WTC11 (cell line): Measurements from ENCODE around the gene ABHD1. TPM values are rescaled to one million over a fixed set of nuclear protein-coding genes. Genes with fewer than 3 reads are reported as not detected.
A peak's percentile ranks its signal among the peaks of the same experiment; 100 is the strongest.

Source experiments
- ATAC-seq: fragments of 200-7000 bp; cut with Tn5 transposase; 2 replicates; pipeline ENCODE4 v1.10.0; 2021; ENCODE audit warnings: mild to moderate bottlenecking, moderate library complexity
- CTCF ChIA-PET: fragments of 300-600 bp; sonication (Branson Sonifier 250); formaldehyde crosslinking; loops from one replicate; lab custom pipeline; 2021; ENCODE audit warnings: antibody characterized with exemption; lab: Charles Lee
- POLR2A ChIA-PET: fragments of 350-600 bp; sonication (Branson Sonifier 250); formaldehyde crosslinking; loops from one replicate; lab custom pipeline; 2021; ENCODE audit warnings: antibody characterized with exemption; lab: Charles Lee
- DNase-seq: peaks from one replicate; pipeline ENCODE4 v3.0.0; 2021; ENCODE audit warnings: low spot score
- H3K27ac Mint-ChIP-seq: 2 replicates; pipeline ENCODE4 v1.8.0; 2021; ENCODE audit warnings: mixed read lengths
- H3K27me3 Mint-ChIP-seq: 2 replicates; pipeline ENCODE4 v1.8.0; 2021; ENCODE audit warnings: low read depth, mild to moderate bottlenecking, moderate library complexity, mixed read lengths
- H3K36me3 Mint-ChIP-seq: 2 replicates; pipeline ENCODE4 v1.8.0; 2021; ENCODE audit warnings: mixed read lengths
- H3K4me1 Mint-ChIP-seq: 2 replicates; pipeline ENCODE4 v1.8.0; 2022; ENCODE audit warnings: mixed read lengths
- H3K4me3 Mint-ChIP-seq: 2 replicates; pipeline ENCODE4 v1.8.0; 2021; ENCODE audit warnings: mild to moderate bottlenecking, moderate library complexity, mixed read lengths
- H3K9me3 Mint-ChIP-seq: 2 replicates; pipeline ENCODE4 v1.8.0; 2021; ENCODE audit warnings: mixed read lengths
- ARID4B ChIP-seq: sonication (generic); formaldehyde crosslinking; IDR thresholded peaks from 2 replicates; pipeline ENCODE4 v1.8.0; 2023; ENCODE audit warnings: missing genetic modification reagents, mild to moderate bottlenecking, borderline replicate concordance
- ATF6 ChIP-seq: sonication (generic); formaldehyde crosslinking; IDR thresholded peaks from 2 replicates; pipeline ENCODE4 v1.8.1; 2023; ENCODE audit warnings: mild to moderate bottlenecking, missing genetic modification reagents
- CREB1 ChIP-seq: sonication (generic); formaldehyde crosslinking; IDR thresholded peaks from 2 replicates; pipeline ENCODE4 v1.8.0; 2023; ENCODE audit warnings: mild to moderate bottlenecking, missing genetic modification reagents
- E2F4 ChIP-seq: sonication (generic); formaldehyde crosslinking; IDR thresholded peaks from 2 replicates; pipeline ENCODE4 v1.8.1; 2022; ENCODE audit warnings: low read depth, mild to moderate bottlenecking, moderate library complexity, missing genetic modification reagents, borderline replicate concordance
- FOXP1 ChIP-seq: sonication (generic); formaldehyde crosslinking; IDR thresholded peaks from 2 replicates; pipeline ENCODE4 v1.8.0; 2022; ENCODE audit warnings: missing genetic modification reagents, mild to moderate bottlenecking, moderate library complexity, borderline replicate concordance
- GRHL2 ChIP-seq: fragments of 250-450 bp; sonication (Bioruptor Pico); IDR thresholded peaks from 2 replicates; pipeline ENCODE4 v1.8.0; 2022; ENCODE audit warnings: mild to moderate bottlenecking, moderate library complexity; ENCODE audit not compliant: insufficient replicate concordance, severe bottlenecking
- MAX ChIP-seq: sonication (generic); formaldehyde crosslinking; IDR thresholded peaks from 2 replicates; pipeline ENCODE4 v1.8.0; 2022; ENCODE audit warnings: mild to moderate bottlenecking, missing genetic modification reagents
- MXD4 ChIP-seq: fragments of 250-450 bp; sonication (Bioruptor Pico); IDR thresholded peaks from 2 replicates; pipeline ENCODE4 v1.8.0; 2021; ENCODE audit warnings: mild to moderate bottlenecking, moderate library complexity, borderline replicate concordance
- NFATC4 ChIP-seq: fragments of 250-450 bp; sonication (Bioruptor Pico); IDR thresholded peaks from 2 replicates; pipeline ENCODE4 v1.9.0; 2021; ENCODE audit warnings: mild to moderate bottlenecking
- PRDM15 ChIP-seq: sonication (generic); formaldehyde crosslinking; IDR thresholded peaks from 2 replicates; pipeline ENCODE4 v1.8.0; 2022; ENCODE audit warnings: missing genetic modification reagents
- STAT6 ChIP-seq: sonication (generic); formaldehyde crosslinking; conservative IDR thresholded peaks from 2 replicates; pipeline ENCODE4 v1.8.1; 2023; ENCODE audit warnings: mild to moderate bottlenecking, low read depth, missing genetic modification reagents, moderate library complexity
- TEAD1 ChIP-seq: sonication (generic); formaldehyde crosslinking; IDR thresholded peaks from 2 replicates; pipeline ENCODE4 v1.8.0; 2022; ENCODE audit warnings: mild to moderate bottlenecking, missing genetic modification reagents
- ZNF121 ChIP-seq: sonication (generic); formaldehyde crosslinking; IDR thresholded peaks from 2 replicates; pipeline ENCODE4 v1.8.0; 2023; ENCODE audit warnings: missing genetic modification reagents
- ZNF532 ChIP-seq: fragments of 250-450 bp; sonication (Bioruptor Pico); IDR thresholded peaks from 2 replicates; pipeline ENCODE4 v1.9.0; 2021; ENCODE audit warnings: mild to moderate bottlenecking, borderline replicate concordance
- total RNA-seq: library from RNA; stranded (reverse); gene quantifications from 3 replicates; pipeline ENCODE4 v1.2.3, GENCODE V29; 2021

Gene ABHD1
- total RNA-seq, 1 experiment from 2014 or later, result 0.31 TPM

GRCh38 chr2:27085673-27086089, 37.9 kb upstream of the ABHD1 start (continued):
- TF ChIP-seq ZNF532 (CRISPR knock-in tag) (0 out of 2 replicates have a peak, but pooled peaks have one; percentile 30), MAX (CRISPR knock-in tag) (peak; percentile 83), ARID4B (CRISPR knock-in tag) (0 out of 2 replicates have a peak, but pooled peaks have one; percentile 36), FOXP1 (no peak), NFATC4 (CRISPR knock-in tag) (no peak), MXD4 (CRISPR knock-in tag) (no peak), TEAD1 (CRISPR knock-in tag) (peak; percentile 59; the same call in 1 of the 2 replicates), E2F4 (no peak), ZNF121 (CRISPR knock-in tag) (peak; percentile 93)

- DNase-seq (peak; percentile 97), ATAC-seq (peak; percentile 81)
- ChIA-PET POLR2A (interaction anchor here (0.6 to 2.4 kb wide), 3 partner anchors 14 to 186 kb away, joined by 3 to 9 read pairs (median 9); partner anchors contain the start of genes AGBL5 and OST4), CTCF (interaction anchor here (0.7 to 6.4 kb wide), 25 partner anchors 7 to 217 kb away, joined by 3 to 50 read pairs (median 4); partner anchors contain the start of genes ABHD1, AGBL5, EMILIN1 and OST4)
- peaks cover 23% of the 10 kb centered on the region for H3K27me3 Mint-ChIP-seq
- H3K27ac Mint-ChIP-seq, result no peak overlapping the region
- peaks cover 21% of the 10 kb centered on the region for H3K4me1 Mint-ChIP-seq
- no peaks in the 10 kb centered on the region for H3K36me3 Mint-ChIP-seq
- H3K9me3 Mint-ChIP-seq, result no peaks in the 10 kb centered on the region
- H3K4me3 Mint-ChIP-seq, result peak overlapping the region; percentile 70
- no peak for TF ChIP-seq PRDM15 (CRISPR knock-in tag)
- 0 out of 2 replicates have a peak, but pooled peaks have one; percentile 50 for TF ChIP-seq CREB1
- no peak for TF ChIP-seq ATF6 (CRISPR knock-in tag)
- no peak for TF ChIP-seq STAT6 (CRISPR knock-in tag)
- TF ChIP-seq GRHL2 (CRISPR knock-in tag), result no peak
Measured at GRCh38 chr2:27086090-27086723, 37.4 kb upstream of the ABHD1 start.
